HT1080 (cell line): Measurements from ENCODE around the gene ELAVL3. TPM values are rescaled to one million over a fixed set of nuclear protein-coding genes. Genes with fewer than 3 reads are reported as not detected.

Experiments
- DNase-seq: peaks from one replicate; pipeline ENCODE4 v3.0.0-alpha.2; 2015; ENCODE audit warnings: low read depth
- polyA plus RNA-seq, 2 experiments: library from polyadenylated mRNA; depleted of rRNA; stranded (reverse); fragments of >200 nt; gene quantifications; 2 replicates each; pipeline ENCODE4 v1.2.3, GENCODE V29; 2015
- total RNA-seq: library from RNA; depleted of rRNA; stranded (reverse); fragments of >200 nt; shearing (Covaris generic); gene quantifications from 2 replicates; pipeline ENCODE4 v1.2.3, GENCODE V29; 2014; rRNA removed

The ELAVL3 gene
- not detected in 2 replicates for total RNA-seq
- polyA plus RNA-seq (2015; cell fraction: cytosol; rRNA removed): not detected in 2 replicates
- not detected in 2 replicates for polyA plus RNA-seq (2015; cell fraction: nucleus; rRNA removed)

GRCh38 chr19:11480715-11481533, at the start of gene ELAVL3:
Gene ELAVL3, minus strand, starts transcription at chr19:11481046. Its CDS starts 438 bp downstream, at chr19:11480608.
- no peak for DNase-seq

GRCh38 chr19:11530432-11530831, 49.6 kb upstream of the ELAVL3 start:
- DNase-seq: peak; percentile 49

- DNase-seq: peak; percentile 100
Measured at GRCh38 chr19:11528551-11529341, 47.9 kb upstream of the ELAVL3 start, which contains the start of gene ECSIT. Gene ECSIT, minus strand, starts transcription at chr19:11529134. Its CDS starts 9,964 bp downstream, at chr19:11519170.

GRCh38 chr19:11519138-11519537, 38.3 kb upstream of the ELAVL3 start:
- no peak for DNase-seq

DNA sequence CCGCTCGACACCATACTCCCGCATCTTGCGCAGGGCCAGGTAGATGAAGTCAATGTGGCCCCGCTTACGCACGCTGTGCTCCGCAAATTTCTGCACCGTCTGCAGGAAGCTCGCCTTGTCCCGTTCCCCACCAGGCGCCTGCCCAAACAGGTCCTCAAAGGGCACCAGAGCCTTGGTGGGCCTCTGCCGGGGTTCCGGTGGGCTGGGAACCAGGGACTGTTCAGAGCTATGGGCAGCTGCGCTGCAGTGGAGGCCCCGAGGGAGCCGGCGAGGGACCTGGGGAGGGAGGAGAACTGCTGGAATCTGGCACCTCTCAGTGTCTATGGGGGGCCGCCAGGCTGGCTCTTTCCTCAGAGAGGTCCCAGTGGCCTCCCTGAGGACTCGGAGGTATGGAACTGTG, 33.1 kb upstream of the ELAVL3 start:
- DNase-seq: no peak

GRCh38 chr19:11510444-11510843, 29.6 kb upstream of the ELAVL3 start:
- no peak for DNase-seq

- DNase-seq: no peak
Measured at GRCh38 chr19:11507370-11508078, 26.7 kb upstream of the ELAVL3 start.

DNA sequence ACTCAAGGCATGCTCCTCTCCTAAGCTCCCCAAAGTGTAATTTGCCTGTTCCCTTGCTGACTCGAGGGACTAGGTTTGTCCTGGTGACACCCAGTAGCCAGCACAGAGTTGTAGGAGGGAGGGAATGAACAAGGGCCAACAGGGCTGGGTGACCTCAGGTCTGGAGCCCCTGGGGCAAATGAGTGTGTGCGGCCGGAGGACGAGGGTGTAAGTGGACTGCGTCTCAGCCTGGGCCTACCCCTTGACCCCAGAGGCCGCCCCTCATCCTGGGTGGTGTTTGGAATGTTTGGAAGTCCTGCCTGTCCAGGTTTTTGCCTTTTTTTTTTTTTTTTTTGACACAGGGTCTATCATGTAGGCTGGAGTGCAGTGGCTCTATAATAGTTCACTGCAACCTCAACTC, 26.1 kb upstream of the ELAVL3 start:
- DNase-seq: no peak

- DNase-seq: no peak
Measured at GRCh38 chr19:11506101-11506555, 25.3 kb upstream of the ELAVL3 start.

DNA sequence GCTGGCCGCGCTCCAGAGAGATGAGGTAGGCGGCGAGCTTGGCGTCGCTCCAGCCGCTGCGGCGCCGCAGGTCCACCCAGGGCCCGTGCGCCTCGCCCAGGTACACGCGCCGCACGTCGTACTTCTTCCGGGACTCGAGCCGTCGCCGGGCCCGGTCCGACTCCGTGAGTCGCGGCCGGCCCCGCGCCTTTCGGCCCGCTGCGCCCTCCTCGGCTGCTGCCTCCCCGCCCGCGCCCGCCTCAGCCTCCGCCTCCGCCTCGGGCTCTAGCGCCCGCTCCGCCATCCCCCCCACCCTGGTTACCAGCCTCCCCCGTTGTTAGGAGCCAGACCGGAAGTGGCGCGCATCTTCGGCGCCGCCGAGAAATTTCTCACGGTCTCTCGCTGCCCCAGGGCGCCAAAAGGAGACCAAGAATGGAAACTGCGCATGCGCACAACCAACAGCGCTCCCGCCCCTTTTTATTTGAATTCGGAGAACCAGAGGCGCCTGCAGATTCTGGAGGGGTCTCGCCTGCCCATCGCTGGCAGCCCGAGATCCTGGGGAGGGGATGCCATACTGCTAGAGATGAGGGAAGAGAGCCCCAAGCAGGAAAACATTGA, 24.8 kb upstream of the ELAVL3 start, which contains the start of gene ZNF653:
ZNF653 (minus strand) TSS at position 336 of the 597 bp plus-strand sequence; CDS start at position 283, 53 bp downstream.
- DNase-seq: peak; percentile 80

GRCh38 chr19:11505032-11505503, 24.2 kb upstream of the ELAVL3 start:
- DNase-seq: peak; percentile 92

DNA sequence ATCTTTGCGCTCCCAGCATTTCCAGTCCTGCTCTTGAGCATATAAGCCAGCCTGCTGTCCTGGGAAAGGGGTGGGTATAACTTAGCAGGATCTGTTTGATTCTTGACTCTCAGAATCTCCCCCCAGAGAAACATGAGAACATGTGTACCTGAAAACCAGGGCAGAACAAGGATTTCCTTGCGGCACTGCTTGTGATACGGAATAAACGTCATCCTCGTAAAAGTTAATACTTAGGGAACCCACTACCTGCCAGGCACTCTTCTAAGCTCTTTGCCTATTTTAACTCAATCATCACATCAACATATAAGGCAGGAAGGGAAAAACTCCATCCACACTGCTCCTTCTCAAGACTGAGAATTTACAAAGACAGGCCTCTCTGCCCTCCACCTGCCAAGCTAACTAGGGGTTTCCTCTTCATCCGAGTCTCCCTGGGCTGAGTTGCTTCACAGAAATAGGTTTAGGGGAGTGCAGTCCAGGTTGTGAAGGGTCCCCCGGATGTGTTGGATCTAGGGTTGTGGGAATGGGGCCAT, 23.7 kb upstream of the ELAVL3 start:
- no peak for DNase-seq

DNA sequence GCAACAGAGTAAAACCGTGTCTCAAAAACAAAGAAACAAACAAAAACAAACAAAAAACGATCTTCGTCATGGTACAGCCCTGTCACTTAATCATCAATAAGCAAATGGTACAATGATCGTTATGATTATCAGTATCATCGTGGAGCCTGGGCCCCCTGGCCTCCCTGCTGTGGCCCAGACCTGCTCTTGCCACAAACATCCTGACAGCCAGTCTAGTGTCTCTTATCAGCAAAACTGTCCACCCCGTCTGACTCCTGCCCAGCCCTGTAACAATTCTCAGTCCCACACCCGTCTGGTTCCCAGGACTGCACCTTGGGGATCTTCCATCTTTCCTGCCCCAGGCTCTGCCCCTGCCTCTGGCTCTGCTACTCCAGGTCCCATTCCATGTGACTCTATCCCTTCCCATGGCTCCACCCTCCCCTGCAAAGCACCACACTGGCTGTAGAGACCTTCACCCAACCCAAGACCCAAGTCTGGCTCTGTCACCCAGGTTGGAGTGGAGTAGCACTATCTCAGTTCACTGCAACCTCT, 19.1 kb upstream of the ELAVL3 start:
- no peak for DNase-seq

GRCh38 chr19:11499220-11499726, 18.4 kb upstream of the ELAVL3 start:
- no peak for DNase-seq

DNA sequence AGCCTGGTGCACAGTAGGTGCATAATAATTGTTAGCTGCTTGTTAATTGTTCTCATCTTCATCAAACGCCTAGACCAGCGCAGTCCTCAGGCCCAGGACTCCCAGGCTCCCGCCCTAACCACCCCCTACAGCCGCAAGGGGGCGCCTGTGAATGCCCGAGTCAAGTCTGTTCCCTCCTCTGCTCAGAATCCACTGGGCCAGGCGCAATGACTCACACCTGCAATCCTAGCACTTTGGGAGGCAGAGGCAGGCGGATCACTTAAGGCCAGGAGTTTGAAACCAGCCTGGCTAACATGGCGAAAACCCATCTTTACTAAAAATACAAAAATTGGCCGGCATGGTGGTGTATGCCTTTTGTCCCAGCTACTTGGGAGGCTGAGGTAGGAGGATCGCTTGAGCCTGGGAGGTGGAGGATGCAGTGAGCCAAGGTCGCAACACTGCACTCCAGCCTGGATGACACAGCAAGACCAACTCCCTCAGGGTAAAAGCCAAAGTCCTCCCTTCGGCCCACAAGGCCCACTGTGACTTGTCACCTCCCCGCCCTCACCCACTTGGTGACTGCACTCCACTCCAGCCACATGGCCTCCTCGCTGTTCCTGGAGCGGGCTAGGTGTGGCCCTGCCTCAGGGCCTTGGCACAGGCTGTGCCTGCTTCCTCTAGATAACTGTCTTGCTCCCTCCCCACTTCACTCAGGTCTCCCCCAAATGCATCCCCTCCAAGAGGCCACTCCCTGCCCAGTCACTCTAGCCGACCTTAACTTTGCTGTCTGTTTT, 15.7 kb upstream of the ELAVL3 start:
- peak; percentile 84 for DNase-seq

DNA sequence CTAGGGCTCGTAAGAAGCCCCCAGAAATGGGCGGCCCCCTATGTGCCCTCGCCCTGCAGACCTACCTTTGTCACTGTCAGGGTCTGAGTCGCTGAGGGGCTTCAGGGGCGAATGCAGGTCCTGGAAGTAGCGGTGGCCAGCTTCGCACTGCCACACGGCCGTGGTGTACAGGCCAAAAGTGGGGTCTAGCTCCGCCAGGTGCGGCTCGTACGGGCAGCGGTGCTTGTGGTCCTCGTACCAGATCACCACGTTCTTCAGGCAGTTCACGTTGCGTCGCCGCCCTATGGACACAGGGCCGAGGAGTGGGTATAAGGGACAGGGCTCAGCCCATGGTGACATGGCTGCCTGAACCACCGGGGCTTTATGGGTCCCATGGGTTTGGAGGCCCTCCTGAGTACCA, 15.0 kb upstream of the ELAVL3 start:
- DNase-seq: no peak

DNA sequence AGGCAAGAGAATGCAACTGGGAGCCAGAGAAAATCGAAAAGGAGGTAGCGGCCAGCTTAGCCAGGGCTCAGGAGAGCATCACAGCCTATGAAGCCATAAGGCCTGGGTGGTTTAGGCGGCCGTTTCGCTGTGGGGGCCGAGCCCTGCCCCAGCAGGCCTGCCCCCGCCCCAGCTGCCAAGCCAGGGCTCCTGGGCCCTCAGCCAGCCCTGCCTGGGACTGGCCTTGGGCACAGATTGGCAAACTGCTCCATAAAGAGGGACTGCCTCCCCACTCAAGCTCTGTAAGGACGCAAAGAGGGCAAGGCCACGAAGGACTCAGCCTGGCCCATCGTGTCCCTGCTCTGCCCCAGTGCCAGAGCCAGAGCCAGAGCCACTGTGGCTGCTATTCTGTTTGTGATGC, 14.6 kb upstream of the ELAVL3 start:
- no peak for DNase-seq

DNA sequence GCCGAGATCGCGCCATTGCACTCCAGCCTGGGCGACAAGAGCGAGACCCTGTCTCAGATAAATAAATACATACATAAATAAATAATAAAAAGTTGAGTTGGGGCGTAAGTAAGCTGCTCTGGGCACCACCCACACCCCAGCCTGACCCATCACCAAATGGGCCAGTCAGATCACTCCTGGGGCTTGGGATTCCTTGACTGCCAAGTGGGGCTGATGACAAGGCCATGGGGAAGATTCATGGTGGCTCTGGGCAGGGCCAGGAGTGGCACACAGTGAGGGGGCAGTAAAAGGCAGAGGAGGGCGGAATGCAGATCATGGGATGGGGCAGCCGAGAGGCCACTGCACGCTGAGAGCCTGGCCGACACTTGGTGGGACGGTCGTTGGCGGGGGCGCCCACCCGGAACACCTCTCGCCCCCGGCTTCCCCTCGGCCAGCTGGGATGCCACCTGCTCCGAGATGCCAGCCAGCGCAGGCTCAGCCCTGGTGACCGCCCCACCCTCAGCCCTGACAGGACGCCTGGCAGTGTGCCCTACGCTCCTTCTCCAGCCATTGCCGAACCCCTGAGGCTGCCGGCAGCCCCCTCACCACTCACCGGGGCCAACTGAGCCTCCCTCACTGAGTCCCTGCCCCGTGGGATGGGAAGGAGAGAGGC, 13.9 kb upstream of the ELAVL3 start:
- no peak for DNase-seq

GRCh38 chr19:11489378-11489777, 8.5 kb upstream of the ELAVL3 start:
- no peak for DNase-seq
